ENCODE data around the gene C11orf86.
"Not testable (repeated sequence)": the region's sequence is repeated elsewhere in the genome, so short reads cannot be mapped to it uniquely, and the experiment has no call there.

The C11orf86 gene

GRCh38 chr11:66956689-66957290, 18.3 kb upstream of the C11orf86 start:
- peak; percentile 60 for DNase-seq (ENCODE audit: low read depth)
- H3K4me3 ChIP-seq (replicated peaks; ENCODE audit: low read depth, low read length): no peak overlapping the region
- TF ChIP-seq, protein P1, sequence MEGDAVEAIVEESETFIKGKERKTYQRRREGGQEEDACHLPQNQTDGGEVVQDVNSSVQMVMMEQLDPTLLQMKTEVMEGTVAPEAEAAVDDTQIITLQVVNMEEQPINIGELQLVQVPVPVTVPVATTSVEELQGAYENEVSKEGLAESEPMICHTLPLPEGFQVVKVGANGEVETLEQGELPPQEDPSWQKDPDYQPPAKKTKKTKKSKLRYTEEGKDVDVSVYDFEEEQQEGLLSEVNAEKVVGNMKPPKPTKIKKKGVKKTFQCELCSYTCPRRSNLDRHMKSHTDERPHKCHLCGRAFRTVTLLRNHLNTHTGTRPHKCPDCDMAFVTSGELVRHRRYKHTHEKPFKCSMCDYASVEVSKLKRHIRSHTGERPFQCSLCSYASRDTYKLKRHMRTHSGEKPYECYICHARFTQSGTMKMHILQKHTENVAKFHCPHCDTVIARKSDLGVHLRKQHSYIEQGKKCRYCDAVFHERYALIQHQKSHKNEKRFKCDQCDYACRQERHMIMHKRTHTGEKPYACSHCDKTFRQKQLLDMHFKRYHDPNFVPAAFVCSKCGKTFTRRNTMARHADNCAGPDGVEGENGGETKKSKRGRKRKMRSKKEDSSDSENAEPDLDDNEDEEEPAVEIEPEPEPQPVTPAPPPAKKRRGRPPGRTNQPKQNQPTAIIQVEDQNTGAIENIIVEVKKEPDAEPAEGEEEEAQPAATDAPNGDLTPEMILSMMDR (IDR thresholded peaks at IDR 0.05; ENCODE audit: low read length, missing control alignments): peak; percentile 12

GRCh38 chr11:66957971-66958231, 17.2 kb upstream of the C11orf86 start:
- TF ChIP-seq, protein P1 (IDR thresholded peaks at IDR 0.05; ENCODE audit: low read length, missing control alignments): no peak
- peak overlapping the region; percentile 64 for H3K4me3 ChIP-seq (replicated peaks; ENCODE audit: low read depth, low read length)
- DNase-seq (ENCODE audit: low read depth): no peak

- peak within 1 kb of the TSS; percentile 64 for H3K4me3 ChIP-seq (replicated peaks; ENCODE audit: low read depth, low read length)
- peak; percentile 100 for DNase-seq (ENCODE audit: low read depth)
- TF ChIP-seq, protein P1 (IDR thresholded peaks at IDR 0.05; ENCODE audit: low read length, missing control alignments): no peak
Observed at GRCh38 chr11:66958232-66958955, 16.7 kb upstream of the C11orf86 start, which contains the start of gene PC. Gene PC (minus strand): TSS chr11:66958383. CDS start chr11:66872159, 86,224 bp downstream.

- TF ChIP-seq, protein P1 (IDR thresholded peaks at IDR 0.05; ENCODE audit: low read length, missing control alignments): no peak
- peak overlapping the region; percentile 27 for H3K4me3 ChIP-seq (replicated peaks; ENCODE audit: low read depth, low read length)
- no peak for DNase-seq (ENCODE audit: low read depth)
Observed at GRCh38 chr11:66958956-66959274, 16.2 kb upstream of the C11orf86 start.

DNA sequence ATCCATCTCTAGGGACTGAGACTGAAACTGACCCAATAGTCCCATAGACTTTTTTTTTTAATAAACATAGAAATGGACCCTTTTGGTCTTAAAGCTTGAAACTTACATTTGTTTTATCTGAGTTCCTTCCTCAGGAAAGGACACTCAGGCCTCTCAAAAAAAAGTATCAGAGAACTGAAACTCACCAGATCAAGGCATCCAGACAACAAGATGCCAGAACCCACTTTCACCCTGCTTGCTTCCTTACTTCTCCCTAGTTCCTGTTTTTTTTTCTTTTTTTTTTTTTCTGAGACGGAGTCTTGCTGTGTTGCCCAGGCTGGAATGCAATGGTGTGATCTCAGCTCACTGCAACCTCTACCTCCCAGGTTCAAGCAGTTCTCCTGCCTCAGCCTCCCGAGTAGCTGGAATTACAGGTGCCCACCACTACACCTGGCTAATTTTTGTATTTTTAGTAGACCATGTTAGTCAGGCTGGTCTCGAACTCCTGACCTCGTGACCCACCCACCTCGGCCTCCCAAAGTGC, 13.4 kb upstream of the C11orf86 start:
- not testable (repeated sequence) for DNase-seq (ENCODE audit: low read depth); H3K4me3 ChIP-seq (replicated peaks; ENCODE audit: low read depth, low read length)

- TF ChIP-seq, protein P1 (IDR thresholded peaks at IDR 0.05; ENCODE audit: low read length, missing control alignments): no peak
- H3K4me3 ChIP-seq (replicated peaks; ENCODE audit: low read depth, low read length): no peak overlapping the region
- no peak for DNase-seq (ENCODE audit: low read depth)
Observed at GRCh38 chr11:66962247-66962646, 12.9 kb upstream of the C11orf86 start.

DNA sequence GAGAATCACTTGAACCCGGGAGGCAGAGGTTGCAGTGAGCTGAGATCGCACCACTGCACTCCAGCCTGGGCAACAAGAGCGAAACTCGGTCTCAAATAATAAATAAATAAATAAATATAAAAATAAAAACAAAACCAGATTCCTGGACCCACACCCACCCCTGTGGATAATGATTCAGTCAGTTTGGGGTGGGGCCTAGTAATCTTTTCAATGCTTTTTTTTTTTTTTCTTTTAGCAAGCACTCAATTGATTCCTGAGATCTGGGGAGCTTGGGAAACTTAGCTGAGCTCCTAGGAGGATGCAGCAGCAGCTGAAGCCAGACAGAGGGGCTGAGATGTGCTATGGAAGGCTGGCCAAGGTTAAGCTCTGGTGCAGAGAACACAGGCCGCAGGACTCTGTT, 12.3 kb upstream of the C11orf86 start:
- TF ChIP-seq, protein P1 (IDR thresholded peaks at IDR 0.05; ENCODE audit: low read length, missing control alignments): no peak
- H3K4me3 ChIP-seq (replicated peaks; ENCODE audit: low read depth, low read length): no peak overlapping the region
- no peak for DNase-seq (ENCODE audit: low read depth)

All from fibroblast of pulmonary artery (primary cell).